GM21786 (cell line): ENCODE results near the gene TMIGD2.

ENCODE experiments used
- ATAC-seq: cut with Tn5 transposase; IDR thresholded peaks from one replicate; pipeline ENCODE4 v1.9.1; 2021; ENCODE audit not compliant: unreplicated experiment

The TMIGD2 gene

GRCh38 chr19:4327252-4327876 is 25.2 kb upstream of the TMIGD2 start:
- ATAC-seq = no peak

GRCh38 chr19:4326837-4327251 is 24.7 kb upstream of the TMIGD2 start:
- ATAC-seq = no peak

DNA sequence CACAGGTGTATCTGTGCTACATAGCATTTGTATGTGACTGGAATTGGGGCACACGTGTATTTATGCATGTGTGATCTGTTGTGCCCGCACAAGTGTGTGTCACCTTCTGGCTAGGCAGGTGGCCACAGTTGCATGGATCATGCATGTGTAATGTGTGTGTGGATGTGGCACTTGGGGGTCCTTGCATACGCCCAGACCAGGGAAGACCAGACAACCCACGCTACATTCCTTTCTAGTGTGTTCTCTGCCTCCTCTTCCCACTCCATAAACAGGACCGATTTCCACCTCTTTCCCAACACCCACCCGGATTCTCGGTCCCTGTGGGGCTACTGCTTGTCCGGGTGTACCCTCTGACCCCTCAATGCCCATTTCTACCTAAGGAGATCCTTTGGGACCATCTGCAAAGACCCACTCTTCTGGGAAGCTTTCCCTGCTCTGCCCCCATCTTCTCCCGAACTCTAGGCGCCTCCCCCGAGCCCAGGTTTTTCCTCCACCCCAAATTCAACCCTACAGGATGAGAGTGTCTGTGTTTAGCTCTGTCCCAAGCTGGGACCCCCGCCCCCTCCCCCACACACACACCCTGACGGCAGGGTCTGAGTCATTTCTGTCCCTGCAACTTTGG is 24.1 kb upstream of the TMIGD2 start:
- no peak for ATAC-seq

- ATAC-seq = no peak
These were observed 22.0 kb upstream of the TMIGD2 start for GRCh38 chr19:4324228-4324627.

- no peak for ATAC-seq
These were observed 21.5 kb upstream of the TMIGD2 start for GRCh38 chr19:4323692-4324091.

DNA sequence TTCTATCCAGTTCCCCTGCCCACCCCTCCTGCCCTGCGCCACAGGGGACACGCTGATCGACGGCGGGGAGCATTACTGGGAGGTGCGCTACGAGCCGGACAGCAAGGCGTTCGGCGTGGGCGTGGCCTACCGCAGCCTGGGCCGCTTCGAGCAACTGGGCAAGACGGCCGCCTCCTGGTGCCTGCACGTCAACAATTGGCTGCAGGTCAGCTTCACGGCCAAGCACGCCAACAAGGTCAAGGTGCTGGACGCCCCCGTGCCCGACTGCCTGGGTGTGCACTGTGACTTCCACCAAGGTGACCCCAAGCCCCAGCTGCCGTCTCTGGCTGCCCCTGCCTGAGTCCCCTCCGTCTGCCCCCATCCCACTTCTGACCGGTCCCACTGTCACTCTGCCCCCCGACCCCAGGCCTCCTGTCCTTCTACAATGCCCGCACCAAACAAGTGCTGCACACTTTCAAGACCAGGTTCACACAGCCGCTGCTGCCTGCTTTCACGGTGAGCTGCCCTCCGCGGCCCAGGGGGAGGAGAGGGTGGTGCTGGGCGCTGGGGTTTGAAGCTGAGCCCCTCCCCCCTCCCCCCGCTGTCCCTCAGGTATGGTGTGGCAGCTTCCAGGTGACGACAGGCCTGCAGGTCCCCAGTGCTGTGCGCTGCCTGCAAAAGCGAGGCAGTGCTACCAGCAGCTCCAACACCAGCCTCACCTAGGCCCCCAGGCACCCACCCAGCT is 20.9 kb upstream of the TMIGD2 start:
- ATAC-seq = no peak

DNA sequence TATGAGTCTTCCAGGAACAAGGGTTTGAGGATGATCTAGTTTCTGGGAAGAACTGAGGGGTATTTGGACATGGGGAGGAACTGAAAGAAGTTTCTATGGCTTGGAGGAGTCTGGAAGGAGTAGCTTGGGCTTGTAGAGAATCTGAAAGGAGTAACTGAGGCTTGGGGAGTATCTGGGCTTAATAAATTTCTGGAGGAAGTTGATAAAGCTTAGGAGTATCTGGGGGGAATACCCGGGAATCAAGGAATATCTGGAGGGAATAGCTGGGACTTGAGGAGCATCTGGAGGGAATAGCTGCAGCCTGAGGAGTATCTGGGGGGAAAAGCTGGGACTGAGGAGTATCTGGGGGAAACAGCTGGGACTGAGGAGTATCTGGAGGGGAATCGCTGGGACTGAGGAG is 18.2 kb upstream of the TMIGD2 start:
- no peak for ATAC-seq

DNA sequence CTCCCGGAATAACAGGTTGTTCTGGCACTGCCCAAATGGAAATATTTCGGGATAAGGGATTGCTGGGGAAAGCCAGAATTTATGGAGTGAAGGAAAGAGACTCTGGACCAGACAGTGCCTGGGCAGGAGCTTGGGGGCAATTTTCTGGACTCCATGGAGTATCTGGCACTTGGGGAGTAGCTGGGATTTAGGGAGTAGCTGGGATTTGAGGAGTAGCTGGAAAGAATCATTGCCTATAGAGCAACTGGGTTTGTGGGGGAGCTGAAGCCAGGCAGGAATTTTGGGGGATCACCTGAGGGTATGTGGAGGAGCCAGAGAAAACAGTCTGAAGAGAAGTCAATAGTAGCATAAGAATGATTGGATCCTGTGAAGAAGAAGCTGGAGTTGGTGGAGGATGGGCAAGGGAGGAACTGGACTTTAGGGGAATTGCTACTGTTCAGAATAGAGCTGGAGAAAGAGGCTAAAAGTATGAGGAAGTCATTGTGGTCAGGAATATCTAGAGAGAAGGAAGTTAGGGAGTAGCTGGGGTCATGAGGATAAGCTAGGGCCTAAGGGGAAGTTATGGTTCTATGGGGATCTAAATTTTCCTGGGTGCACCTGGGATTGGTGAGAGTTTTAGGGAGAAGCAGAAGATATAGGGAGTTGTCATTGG is 17.0 kb upstream of the TMIGD2 start:
- ATAC-seq = no peak

- no peak for ATAC-seq
These were observed 16.3 kb upstream of the TMIGD2 start for GRCh38 chr19:4318460-4318859.

DNA sequence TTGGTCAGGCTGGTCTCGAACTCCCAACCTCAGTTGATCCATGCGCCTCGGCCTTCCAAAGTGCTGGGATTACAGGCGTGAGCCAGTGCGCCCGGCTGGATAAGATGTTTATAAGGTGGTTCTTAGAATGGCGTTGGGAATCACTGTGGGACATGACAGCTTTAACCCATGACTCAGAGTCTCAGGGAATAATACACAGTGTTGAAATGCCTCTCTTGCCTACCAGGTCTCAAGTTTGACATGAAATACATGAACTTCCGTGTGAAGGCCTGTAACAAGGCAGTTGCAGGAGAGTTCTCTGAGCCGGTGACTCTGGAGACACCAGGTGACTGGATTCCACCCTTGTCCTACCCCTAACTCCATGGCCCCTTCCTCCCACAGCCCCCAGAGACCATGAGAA is 14.8 kb upstream of the TMIGD2 start:
- ATAC-seq = no peak

GRCh38 chr19:4313847-4314490 is 11.8 kb upstream of the TMIGD2 start:
- no peak for ATAC-seq

DNA sequence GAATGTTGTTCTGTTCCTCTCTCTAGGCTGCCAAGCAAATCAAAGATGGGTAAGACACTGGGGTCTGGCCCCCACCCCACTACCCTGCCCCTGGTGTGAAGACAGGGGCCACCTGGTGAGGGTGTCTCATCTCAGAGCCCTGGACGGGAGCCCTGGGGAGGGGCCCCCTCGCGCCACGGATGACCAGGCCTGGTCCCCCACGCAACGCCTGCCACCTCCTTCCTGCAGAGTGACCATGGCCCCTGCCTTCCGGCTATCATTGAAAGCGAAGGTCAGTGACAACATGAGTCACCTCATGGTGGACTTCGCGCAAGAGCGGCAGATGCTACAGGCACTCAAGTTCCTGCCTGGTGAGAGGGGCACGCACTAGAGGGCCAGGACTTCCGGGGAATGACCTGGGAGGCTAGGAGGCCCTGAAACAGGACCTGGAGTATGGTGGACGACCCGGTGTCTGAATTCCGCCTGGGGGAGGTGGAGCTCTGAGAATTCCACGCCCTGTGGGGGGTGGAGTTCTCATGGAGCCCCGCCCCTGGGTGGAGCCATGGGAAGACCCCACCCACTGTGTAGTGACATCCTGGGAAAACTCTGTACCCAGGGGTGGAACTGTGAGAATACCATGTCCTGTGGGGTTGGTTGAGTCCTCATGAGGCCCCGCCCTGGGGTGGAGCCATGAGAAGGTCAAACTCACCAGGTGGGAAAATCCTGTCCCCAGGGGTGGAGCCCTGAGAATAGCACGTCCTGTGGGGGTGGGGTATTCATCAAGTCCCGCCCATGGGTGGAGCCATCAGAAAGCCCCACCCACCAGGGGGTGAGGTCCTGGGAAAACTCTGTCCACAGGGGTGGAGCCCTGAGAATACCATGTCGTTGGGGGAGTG is 8.3 kb upstream of the TMIGD2 start:
- ATAC-seq = no peak

DNA sequence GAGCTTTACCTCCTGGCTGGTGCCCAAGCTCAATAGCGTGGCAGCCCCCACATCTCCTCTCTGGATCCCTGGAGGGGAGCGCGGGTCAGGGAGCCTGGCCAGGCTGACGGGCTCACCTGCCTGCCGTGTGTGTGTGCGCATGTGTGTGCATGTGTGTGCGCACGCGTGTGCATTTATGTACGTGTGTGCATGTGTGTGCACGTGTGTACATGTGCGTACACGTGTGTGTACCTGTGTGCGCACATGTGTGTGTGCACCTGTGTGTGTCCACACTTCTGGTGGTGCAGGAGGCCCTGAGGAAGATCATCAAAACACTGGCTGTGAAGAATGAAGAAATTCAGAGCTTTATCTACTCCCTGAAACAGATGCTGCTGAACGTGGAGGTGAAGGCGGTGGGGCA is 3.5 kb upstream of the TMIGD2 start:
- no peak for ATAC-seq

DNA sequence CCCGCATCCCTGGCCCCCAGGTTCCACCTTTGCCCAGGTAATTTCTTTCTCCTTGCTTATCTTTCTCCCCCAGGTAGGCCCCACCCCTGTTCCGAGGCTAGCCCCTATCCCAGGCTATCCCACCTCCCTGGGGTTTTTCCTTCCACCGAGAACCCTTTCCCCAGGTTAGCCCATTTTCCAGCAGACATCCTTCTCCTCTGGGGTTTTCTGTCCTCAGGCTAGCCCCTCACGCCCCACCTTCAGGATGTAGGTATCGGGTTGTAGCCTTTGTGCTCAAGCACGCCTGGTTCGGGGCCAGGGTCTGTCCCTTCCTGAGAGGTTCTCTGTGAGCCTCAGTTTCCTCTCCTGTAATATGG is 3.0 kb upstream of the TMIGD2 start:
- no peak for ATAC-seq

- no peak for ATAC-seq
These were observed 2.5 kb upstream of the TMIGD2 start, which contains the start of gene FSD1 for GRCh38 chr19:4304538-4305256. TSS of gene FSD1 (plus strand) at chr19:4304598. CDS start at chr19:4304747, 149 bp downstream.

- ATAC-seq = no peak
These were observed 1.8 kb upstream of the TMIGD2 start for GRCh38 chr19:4303819-4304537.

DNA sequence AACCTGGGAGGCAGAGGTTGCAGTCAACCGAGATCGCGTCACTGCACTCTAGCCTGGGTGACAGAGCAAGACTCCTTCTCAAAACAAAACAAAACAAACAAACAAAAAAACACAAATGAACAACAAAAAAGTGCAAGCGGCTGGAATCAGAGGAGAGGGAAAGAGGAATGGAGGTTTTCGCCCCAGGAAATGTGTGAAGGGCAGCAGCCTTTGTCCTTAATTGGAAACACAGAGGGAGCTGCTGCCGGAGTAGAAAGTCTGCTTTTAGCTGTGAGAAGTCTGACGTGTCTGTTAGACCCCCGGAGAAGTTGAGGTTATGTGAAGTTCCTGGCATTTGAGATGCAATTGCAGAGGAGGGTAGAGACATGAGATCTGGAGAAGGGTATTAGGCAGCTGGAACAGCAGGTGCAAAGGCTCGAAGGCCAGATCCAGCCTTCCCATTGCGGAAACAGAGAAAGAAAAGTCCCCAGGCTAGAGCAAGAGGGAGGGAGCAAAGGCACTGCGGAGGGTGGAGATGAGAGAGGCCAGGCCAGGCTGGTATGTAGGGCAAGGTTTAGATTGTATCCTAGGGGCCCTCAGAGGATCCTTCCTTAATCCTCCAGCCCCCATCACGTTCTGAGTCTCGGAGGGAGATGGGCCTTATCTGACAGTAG is 473 bp downstream of the TMIGD2 start:
- ATAC-seq = no peak

DNA sequence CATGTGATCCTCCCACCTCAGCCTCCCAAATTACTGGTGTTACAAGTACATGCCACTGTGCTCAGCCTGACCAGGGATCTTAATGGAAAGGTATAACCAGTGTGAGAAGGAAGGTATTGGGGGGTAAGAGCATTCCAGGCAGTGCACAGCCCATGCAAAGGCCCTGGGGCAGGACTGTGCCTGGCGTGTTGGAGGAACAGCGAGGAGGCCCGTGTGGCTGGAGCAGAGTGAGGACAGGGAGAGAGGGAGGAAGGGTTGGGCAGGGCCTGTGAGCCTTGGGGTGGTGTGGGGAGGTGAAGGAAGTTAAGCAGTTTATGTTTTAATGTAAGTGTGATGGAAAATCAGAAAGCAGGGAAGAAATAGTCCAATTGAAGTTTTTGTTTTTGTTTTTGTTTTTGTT is 1.6 kb downstream of the TMIGD2 start:
- ATAC-seq = no peak
